ENCODE data around the gene CMYA5. TPM values are rescaled to one million over a fixed set of nuclear protein-coding genes. Genes with fewer than 3 reads are reported as not detected.
A peak's percentile ranks its signal among the peaks of the same experiment; 100 is the strongest.

The CMYA5 gene
- polyA plus RNA-seq, 1 experiment, result 1.5 TPM

- CTCF ChIA-PET, result interaction anchor here (3.5 kb wide), 1 partner anchor 12 kb away, joined by 11 read pairs; no protein-coding TSS in a partner anchor
Observed at GRCh38 chr5:79845448-79846197, 156.0 kb downstream of the CMYA5 start.

GRCh38 chr5:79846198-79846521 is 156.5 kb downstream of the CMYA5 start:
- Histone ChIP-seq H3K27me3 (ENCODE audit: control insufficient read depth, insufficient read depth, low read length) (no peaks in the 10 kb centered on the region), H3K36me3 (ENCODE audit: control insufficient read depth, insufficient read depth, low read length) (no peaks in the 10 kb centered on the region), H3K4me3 (ENCODE audit: low read depth, low read length) (no peak overlapping the region)
- CTCF ChIA-PET, result interaction anchor here (3.5 kb wide), 1 partner anchor 12 kb away, joined by 11 read pairs; no protein-coding TSS in a partner anchor
- no peak for TF ChIP-seq CTCF (IDR thresholded peaks at IDR 0.05; ENCODE audit: insufficient read depth, low read depth, low read length)
- DNase-seq (ENCODE audit: low read depth), result no peak
- POLR2A ChIA-PET, result no interaction called here

More at GRCh38 chr5:79845448-79846197, 156.0 kb downstream of the CMYA5 start:
- DNase-seq (ENCODE audit: low read depth), result peak; percentile 78
- no peak for TF ChIP-seq CTCF (IDR thresholded peaks at IDR 0.05; ENCODE audit: insufficient read depth, low read depth, low read length)
- no peak overlapping the region for H3K4me3 ChIP-seq (ENCODE audit: low read depth, low read length)
- no peaks in the 10 kb centered on the region for H3K27me3 ChIP-seq (ENCODE audit: control insufficient read depth, insufficient read depth, low read length)
- POLR2A ChIA-PET, result no interaction called here
- no peaks in the 10 kb centered on the region for H3K36me3 ChIP-seq (ENCODE audit: control insufficient read depth, insufficient read depth, low read length)

GRCh38 chr5:79847561-79847960 is 157.9 kb downstream of the CMYA5 start:
- Histone ChIP-seq H3K27me3 (ENCODE audit: control insufficient read depth, insufficient read depth, low read length) (no peaks in the 10 kb centered on the region), H3K36me3 (ENCODE audit: control insufficient read depth, insufficient read depth, low read length) (no peaks in the 10 kb centered on the region), H3K4me3 (ENCODE audit: low read depth, low read length) (no peak overlapping the region)
- ChIA-PET CTCF (no interaction called here), POLR2A (no interaction called here)
- DNase-seq (ENCODE audit: low read depth), result no peak
- no peak for TF ChIP-seq CTCF (IDR thresholded peaks at IDR 0.05; ENCODE audit: insufficient read depth, low read depth, low read length)

- 0 out of 2 replicates have a peak, but pooled peaks cover 1% of the 10 kb centered on the region for H3K27me3 ChIP-seq (ENCODE audit: control insufficient read depth, insufficient read depth, low read length)
- H3K36me3 ChIP-seq (ENCODE audit: control insufficient read depth, insufficient read depth, low read length), result no peaks in the 10 kb centered on the region
- ChIA-PET CTCF (interaction anchor here (0.7 to 1.7 kb wide), 2 partner anchors 296 to 824 kb away, joined by 3 read pairs; no protein-coding TSS in a partner anchor), POLR2A (no interaction called here)
- no peak for TF ChIP-seq CTCF (IDR thresholded peaks at IDR 0.05; ENCODE audit: insufficient read depth, low read depth, low read length)
- H3K4me3 ChIP-seq (ENCODE audit: low read depth, low read length), result no peak overlapping the region
- no peak for DNase-seq (ENCODE audit: low read depth)
Observed at GRCh38 chr5:79849061-79849460, 159.4 kb downstream of the CMYA5 start.

Small RNA genes lying within 50 kb of the gene (small RNA-seq; reads per million reads assigned to genes)
- gene AC008496.1 (ENCODE audit: insufficient read length, low read depth, low replicate concordance), result not detected

Other genes with a start within 250 kb of the CMYA5 start
- 1.2 and 2.6 TPM in 2 replicates for gene HOMER1, start 175.7 kb upstream of the CMYA5 start, polyA plus RNA-seq (2011; rRNA removed)
- 21.0 and 36.8 TPM in 2 replicates for gene TENT2, start 77.4 kb upstream of the CMYA5 start, polyA plus RNA-seq (2011; rRNA removed)

All from BJ (cell line).